ENCODE results near the gene SYNGAP1.
"Not testable (repeated sequence)": the region's sequence is repeated elsewhere in the genome, so short reads cannot be mapped to it uniquely, and the experiment has no call there.

The SYNGAP1 gene

DNA sequence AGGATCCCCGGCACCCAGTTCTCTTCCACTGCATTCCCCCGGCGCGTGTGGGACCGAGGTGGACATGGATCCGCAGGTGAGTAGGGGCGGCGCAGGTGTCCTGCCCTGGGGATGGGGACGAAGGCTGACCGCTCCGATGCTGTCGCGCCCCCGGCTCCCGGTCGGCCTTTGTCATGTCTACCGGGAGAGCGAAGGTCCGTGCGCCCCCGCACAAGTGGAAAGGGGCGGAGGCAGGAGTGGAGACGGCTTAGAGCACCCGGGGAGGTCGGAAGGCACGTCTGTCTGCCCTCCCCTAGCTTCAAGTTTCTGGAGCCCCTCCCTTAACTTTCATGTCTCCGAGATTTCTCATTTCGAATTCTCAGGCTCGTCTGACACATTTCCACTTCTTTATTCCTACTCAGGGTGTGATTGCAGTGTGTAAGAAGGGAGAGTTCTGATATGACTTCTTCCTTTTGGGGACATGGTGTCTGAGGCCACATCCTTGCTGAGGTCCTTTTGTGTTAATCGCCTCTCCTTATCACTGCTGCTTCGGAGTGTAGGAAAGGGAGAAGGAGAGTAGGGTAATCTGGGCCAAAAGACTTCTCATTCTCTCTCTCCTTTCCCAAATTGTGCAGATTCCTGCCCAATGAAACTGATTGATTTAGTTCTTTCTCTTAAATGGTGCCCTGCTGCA is 27.8 kb upstream of the SYNGAP1 start:
- peak overlapping the region; percentile 89 for H3K27ac ChIP-seq
- TF ChIP-seq, protein P1, sequence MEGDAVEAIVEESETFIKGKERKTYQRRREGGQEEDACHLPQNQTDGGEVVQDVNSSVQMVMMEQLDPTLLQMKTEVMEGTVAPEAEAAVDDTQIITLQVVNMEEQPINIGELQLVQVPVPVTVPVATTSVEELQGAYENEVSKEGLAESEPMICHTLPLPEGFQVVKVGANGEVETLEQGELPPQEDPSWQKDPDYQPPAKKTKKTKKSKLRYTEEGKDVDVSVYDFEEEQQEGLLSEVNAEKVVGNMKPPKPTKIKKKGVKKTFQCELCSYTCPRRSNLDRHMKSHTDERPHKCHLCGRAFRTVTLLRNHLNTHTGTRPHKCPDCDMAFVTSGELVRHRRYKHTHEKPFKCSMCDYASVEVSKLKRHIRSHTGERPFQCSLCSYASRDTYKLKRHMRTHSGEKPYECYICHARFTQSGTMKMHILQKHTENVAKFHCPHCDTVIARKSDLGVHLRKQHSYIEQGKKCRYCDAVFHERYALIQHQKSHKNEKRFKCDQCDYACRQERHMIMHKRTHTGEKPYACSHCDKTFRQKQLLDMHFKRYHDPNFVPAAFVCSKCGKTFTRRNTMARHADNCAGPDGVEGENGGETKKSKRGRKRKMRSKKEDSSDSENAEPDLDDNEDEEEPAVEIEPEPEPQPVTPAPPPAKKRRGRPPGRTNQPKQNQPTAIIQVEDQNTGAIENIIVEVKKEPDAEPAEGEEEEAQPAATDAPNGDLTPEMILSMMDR (conservative IDR thresholded peaks at IDR 0.05), result no peak

DNA sequence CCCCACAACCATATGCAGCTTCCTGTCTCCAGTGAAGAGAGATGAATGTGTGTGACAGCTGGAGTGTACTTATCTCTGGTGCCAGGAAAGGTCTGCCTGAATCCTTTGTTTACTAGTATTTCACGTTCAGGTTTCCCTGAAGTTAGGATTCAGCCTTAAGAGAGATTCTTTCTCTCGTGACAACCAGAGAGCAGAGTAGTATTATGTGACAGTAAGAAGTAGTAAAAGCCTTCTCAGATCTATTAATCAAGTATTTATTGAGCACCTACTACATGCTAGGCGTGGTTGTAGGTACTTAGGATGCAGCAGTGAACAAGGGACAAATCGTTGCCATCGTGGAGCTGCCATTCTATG is 27.3 kb upstream of the SYNGAP1 start:
- TF ChIP-seq, protein P1 (conservative IDR thresholded peaks at IDR 0.05), result no peak
- H3K27ac ChIP-seq, result peak overlapping the region; percentile 89

DNA sequence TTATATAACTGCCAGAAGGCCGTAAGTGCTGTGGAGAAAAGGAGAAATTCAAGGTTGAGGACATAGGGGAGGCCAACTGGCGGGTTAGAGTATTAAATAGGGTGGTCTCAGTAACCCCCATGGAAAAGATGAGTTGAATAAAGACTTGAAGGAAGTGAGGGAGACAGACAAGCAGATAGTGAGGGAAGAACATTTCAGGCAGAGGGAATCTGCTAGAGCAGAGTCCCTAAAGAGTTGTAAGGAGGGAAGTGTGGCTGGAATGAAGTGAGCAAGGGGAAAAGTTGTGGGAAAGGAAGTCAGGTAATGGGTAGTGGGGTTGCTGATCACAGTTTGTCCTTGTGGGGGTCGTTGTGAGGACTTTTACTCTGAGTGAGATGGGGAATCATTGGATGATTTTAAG is 26.9 kb upstream of the SYNGAP1 start:
- peak overlapping the region; percentile 89 for H3K27ac ChIP-seq
- TF ChIP-seq, protein P1 (conservative IDR thresholded peaks at IDR 0.05), result no peak

DNA sequence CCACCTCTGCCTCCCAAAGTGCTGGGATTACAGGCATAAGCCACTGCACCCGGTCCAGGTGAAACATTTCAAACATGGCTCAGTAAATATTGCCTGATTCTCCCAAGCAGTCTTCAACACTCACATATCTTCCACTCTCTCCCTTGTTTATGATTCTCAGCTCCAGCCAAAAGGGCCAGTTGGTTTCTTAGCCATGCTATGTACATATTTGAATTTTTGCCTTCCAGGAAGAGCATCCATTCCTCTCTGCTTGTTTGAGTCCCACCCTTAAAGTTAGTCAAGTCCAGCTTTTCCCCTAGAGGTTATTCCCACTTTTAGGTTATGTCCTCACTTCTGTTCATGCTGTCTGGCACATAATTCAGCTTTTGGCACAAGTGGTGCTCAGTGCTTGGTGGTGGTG is 22.3 kb upstream of the SYNGAP1 start:
- H3K27ac ChIP-seq, result no peak overlapping the region
- TF ChIP-seq, protein P1 (conservative IDR thresholded peaks at IDR 0.05), result no peak

DNA sequence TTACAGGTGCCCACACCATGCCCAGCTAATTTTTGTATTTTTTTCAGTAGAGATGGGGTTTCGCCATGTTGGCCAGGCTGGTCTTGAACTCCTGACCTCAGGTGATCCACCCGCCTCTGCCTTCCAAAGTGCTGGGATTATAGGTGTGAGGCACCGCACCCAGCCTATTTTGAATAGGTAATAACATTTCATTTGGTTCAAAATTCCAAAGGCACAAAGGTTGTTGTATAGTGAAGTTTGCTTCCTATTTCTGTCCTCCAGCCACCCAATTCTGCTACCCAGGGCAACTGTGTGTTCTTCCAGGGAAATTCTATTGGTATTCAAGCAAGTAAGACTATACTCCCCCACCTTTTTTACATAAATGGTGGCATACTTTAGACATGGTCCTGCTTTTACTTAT is 21.3 kb upstream of the SYNGAP1 start:
- H3K27ac ChIP-seq, result not testable (repeated sequence)

DNA sequence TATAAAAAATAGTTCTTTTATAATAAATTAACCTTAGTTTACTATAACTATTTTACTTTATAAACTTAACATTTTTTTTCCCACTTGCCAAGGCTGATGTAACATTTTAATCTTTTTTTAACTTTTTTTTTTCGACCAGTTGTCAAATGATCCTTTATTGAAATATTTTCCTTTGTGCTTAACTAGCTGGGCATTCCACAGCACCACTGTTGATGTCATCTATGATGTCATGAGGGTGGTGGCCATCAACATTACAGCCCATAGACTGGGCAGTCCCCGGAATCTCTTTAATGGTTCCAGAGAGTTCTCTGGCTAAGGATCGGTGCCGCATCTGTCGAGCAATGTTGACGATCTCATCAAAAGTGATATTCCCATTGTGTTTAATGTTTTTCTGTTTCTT is 20.0 kb upstream of the SYNGAP1 start:
- H3K27ac ChIP-seq, result not testable (repeated sequence)

DNA sequence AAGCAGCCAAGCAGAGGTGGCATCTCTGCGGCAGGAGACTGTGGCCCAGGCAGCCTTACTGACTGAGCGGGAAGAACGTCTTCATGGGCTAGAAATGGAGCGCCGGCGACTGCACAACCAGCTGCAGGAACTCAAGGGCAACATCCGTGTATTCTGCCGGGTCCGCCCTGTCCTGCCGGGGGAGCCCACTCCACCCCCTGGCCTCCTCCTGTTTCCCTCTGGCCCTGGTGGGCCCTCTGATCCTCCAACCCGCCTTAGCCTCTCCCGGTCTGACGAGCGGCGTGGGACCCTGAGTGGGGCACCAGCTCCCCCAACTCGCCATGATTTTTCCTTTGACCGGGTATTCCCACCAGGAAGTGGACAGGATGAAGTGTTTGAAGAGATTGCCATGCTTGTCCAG is 15.0 kb upstream of the SYNGAP1 start:
- H3K27ac ChIP-seq, result peak overlapping the region; percentile 95
- TF ChIP-seq, protein P1 (conservative IDR thresholded peaks at IDR 0.05), result no peak

DNA sequence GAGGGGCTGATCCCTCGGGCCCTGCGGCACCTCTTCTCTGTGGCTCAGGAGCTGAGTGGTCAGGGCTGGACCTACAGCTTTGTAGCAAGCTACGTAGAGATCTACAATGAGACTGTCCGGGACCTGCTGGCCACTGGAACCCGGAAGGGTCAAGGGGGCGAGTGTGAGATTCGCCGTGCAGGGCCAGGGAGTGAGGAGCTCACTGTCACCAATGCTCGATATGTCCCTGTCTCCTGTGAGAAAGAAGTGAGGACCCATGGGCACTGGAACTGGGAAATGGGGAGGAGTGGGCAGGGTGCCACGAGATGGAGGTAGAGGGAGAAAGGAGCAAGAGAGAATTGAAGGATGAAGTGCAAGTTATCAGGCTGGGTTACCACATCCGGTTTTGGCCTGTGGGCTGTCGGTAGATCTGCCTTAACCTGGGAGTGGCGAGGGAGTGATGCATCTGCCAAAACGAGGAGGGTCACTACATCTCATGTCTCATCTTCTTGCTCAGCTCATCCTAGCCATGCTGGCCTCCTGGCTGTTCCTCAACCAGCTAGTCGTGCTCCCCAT is 14.4 kb upstream of the SYNGAP1 start:
- TF ChIP-seq, protein P1 (conservative IDR thresholded peaks at IDR 0.05), result no peak
- H3K27ac ChIP-seq, result peak overlapping the region; percentile 95

All from VCaP (cell line).